ENCODE results near the gene TMED8.

DNA sequence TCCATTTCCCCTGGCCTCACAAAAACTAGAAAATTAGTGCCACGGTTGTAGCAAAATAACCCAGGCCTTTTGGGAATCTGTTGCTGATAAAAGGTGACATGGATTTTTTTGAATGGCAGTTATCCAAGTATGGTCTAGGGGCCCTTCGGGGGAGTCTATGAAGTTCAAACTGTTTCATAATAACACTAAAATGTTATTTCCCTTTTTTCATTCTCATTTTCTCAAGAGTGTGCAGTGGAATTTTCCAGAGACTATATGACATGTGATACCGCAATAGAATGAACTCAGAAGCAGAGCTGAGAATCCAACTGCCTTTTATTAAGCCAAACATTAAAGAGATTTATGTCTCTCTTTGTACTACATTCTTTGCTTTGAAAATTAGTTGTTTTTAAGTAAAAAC is 29.1 kb downstream of the TMED8 start:
- TF ChIP-seq, protein P1, sequence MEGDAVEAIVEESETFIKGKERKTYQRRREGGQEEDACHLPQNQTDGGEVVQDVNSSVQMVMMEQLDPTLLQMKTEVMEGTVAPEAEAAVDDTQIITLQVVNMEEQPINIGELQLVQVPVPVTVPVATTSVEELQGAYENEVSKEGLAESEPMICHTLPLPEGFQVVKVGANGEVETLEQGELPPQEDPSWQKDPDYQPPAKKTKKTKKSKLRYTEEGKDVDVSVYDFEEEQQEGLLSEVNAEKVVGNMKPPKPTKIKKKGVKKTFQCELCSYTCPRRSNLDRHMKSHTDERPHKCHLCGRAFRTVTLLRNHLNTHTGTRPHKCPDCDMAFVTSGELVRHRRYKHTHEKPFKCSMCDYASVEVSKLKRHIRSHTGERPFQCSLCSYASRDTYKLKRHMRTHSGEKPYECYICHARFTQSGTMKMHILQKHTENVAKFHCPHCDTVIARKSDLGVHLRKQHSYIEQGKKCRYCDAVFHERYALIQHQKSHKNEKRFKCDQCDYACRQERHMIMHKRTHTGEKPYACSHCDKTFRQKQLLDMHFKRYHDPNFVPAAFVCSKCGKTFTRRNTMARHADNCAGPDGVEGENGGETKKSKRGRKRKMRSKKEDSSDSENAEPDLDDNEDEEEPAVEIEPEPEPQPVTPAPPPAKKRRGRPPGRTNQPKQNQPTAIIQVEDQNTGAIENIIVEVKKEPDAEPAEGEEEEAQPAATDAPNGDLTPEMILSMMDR (IDR thresholded peaks at IDR 0.05; ENCODE audit: low read depth, low read length, poor library complexity, severe bottlenecking): no peak
- no peak for TF ChIP-seq EZH2phosphoT487 (IDR thresholded peaks at IDR 0.05; ENCODE audit: borderline replicate concordance, low read length)
